Choroid plexus epithelial cell (primary cell): ENCODE measurements around the gene WRAP53.

Experiments
- DNase-seq: peaks from one replicate; pipeline ENCODE4 v3.0.0-alpha.2; 2010; ENCODE audit warnings: low read depth
- H3K4me3 ChIP-seq: 2 replicates; pipeline ENCODE4 v1.5.1; 2011; ENCODE audit warnings: low read depth, mild to moderate bottlenecking, control low read depth, low read length, moderate library complexity
- CTCF ChIP-seq: conservative IDR thresholded peaks from 2 replicates; pipeline ENCODE4 v1.5.1; 2011; ENCODE audit warnings: low read depth, mild to moderate bottlenecking, control low read depth, inconsistent platforms, low read length, moderate library complexity

Gene WRAP53

GRCh38 chr17:7737601-7738000 is 49.3 kb downstream of the WRAP53 start:
- TF ChIP-seq CTCF, result no peak
- DNase-seq, result no peak
- no peak overlapping the region for H3K4me3 ChIP-seq

DNA sequence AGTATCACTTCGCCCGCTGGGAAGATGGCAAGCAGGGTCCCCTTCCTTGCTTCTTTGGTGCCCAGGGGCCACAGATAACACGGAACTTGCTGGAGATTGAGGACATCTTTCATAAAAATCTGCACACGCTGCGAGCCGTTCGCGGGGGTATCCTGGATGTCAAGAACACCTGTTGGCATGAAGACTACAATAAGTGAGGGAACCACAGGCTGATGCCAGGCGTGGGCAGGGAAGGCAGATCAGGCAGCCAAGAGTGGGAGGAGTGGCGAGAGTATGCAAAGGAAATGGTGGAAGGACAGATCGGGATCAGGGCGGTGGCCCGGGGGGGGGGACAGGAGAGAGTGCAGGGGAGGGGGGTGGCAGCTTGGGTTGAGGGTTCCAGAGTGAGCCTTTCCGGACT is 51.5 kb downstream of the WRAP53 start:
- DNase-seq, result no peak
- H3K4me3 ChIP-seq, result no peak overlapping the region
- TF ChIP-seq CTCF, result no peak

DNA sequence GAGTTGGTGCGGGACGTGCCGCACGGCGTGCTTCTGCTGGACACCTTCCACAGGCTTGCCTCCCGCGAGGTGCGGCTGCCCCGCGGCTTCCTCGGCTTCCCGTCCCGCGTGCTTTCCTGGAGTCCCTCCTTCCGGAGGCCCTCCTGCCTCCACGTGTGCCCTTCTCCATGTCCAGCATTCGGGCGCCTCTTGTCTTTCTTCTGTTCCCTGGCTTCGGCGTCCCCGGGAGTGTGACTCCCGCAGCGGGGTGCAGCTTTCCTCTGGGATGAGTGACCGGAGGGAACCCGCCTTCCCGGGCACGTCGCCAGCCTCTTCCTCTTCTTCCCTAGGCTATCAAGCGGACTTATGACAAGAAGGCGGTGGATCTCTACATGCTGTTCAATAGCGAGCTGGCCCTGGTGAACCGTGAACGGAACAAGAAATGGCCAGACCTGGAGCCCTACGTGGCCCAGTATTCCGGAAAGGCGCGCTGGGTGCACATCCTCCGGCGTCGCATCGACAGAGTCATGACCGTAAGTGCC is 52.3 kb downstream of the WRAP53 start:
- no peak overlapping the region for H3K4me3 ChIP-seq
- TF ChIP-seq CTCF, result no peak
- no peak for DNase-seq

GRCh38 chr17:7742729-7743128 is 54.5 kb downstream of the WRAP53 start:
- no peak for DNase-seq
- no peak for TF ChIP-seq CTCF
- no peak overlapping the region for H3K4me3 ChIP-seq

GRCh38 chr17:7744416-7744815 is 56.1 kb downstream of the WRAP53 start:
- peak; percentile 17 for DNase-seq
- TF ChIP-seq CTCF, result no peak
- no peak overlapping the region for H3K4me3 ChIP-seq

DNA sequence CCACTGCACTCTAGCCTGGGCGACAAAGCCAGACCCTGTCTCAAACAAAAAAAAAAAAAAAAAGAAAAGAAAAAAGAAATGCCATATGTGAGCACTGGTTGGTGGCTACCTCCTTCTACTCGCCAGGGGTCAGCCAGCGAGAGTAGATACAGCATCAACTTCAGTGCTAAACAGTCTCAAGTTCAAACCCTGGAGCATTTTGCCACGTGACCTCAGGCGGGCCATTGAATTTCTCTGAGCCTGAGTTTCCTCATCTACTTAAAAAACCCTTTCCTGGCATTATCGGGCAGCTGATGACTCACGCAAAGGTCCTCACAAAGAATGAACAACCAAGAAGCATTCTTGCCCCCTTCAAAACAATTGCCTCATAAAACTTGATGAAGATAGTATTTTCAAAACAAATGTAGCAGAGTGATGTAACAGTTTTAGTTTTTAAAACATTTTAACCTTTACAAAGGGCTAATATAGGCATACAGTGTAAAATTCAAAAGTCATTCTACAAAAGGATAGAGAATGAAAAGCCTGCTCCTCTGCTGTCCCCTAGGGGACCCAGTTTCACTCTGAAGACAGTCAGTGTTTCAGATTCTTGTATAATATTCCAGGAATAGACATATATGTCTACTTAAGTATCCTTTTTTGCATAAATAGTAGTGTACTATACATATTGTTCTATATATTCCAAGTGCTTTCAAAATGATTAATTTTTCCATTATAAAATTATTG is 57.6 kb downstream of the WRAP53 start:
- peak; percentile 19 for TF ChIP-seq CTCF
- DNase-seq, result peak; percentile 91
- no peak overlapping the region for H3K4me3 ChIP-seq

DNA sequence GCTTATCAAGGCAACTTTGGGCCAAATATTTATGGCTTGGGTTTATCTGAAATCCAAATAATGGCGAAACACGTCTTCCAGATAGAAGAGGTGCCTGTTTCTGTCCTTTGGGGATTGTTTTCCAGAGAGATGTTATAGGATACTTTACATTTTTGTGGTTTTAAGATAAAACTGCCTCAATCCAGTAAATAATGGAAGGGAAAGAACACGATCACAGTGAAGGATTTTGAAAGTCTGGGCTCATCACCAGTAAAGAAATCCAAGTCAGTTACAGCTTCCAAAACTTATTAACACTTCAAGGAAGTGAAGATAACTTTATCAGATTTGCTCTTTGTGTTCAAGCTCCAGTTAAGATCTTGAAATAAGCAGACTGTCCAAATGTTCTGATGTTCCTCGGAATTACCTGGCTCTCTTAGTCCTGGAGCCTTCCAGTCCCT is 59.4 kb downstream of the WRAP53 start:
- TF ChIP-seq CTCF, result no peak
- H3K4me3 ChIP-seq, result no peak overlapping the region
- peak; percentile 76 for DNase-seq
